IMR-90 (cell line): ENCODE measurements around the gene TRIM2. TPM values are rescaled to one million over a fixed set of nuclear protein-coding genes. Genes with fewer than 3 reads are reported as not detected.

Experiments
- ATAC-seq: fragments of 200-7000 bp; cut with Tn5 transposase; 2 replicates; pipeline ENCODE4 v1.9.1; 2020; ENCODE audit warnings: low read depth, mild to moderate bottlenecking, moderate library complexity
- BruUV-seq: library from RNA; stranded (reverse); fragments of 400-500 nt; replicated peaks from 2 replicates; lab custom pipeline; 2021; lab: Mats Ljungman, UMichigan
- CTCF ChIA-PET: fragments of 300-600 bp; formaldehyde crosslinking; extraction: SDS; loops from one replicate; lab custom pipeline; 2021; ENCODE audit warnings: antibody characterized with exemption; lab: Yijun Ruan, JAX
- POLR2A ChIA-PET: fragments of 300-600 bp; sonication (Branson Sonifier 250); formaldehyde crosslinking; loops from one replicate; lab custom pipeline; 2022; ENCODE audit warnings: antibody characterized with exemption; ENCODE audit not compliant: unreplicated experiment; lab: Charles Lee
- DNase-seq: peaks from one replicate; pipeline ENCODE4 v3.0.0; 2013
- H2AFZ ChIP-seq: replicated peaks from 2 replicates; pipeline ENCODE3; 2013; ENCODE audit warnings: low read length, mild to moderate bottlenecking; ENCODE audit not compliant: poor library complexity
- H2AK5ac ChIP-seq: 2 replicates; pipeline ENCODE4 v1.6.1; 2013; ENCODE audit warnings: low read depth, low read length, inconsistent platforms
- H2AK9ac ChIP-seq: replicated peaks from 2 replicates; pipeline ENCODE3; 2013; ENCODE audit warnings: mild to moderate bottlenecking, low read depth, low read length, moderate library complexity; ENCODE audit not compliant: poor library complexity
- H2BK120ac ChIP-seq: 2 replicates; pipeline ENCODE4 v1.6.1; 2013; ENCODE audit warnings: low read depth, low read length, inconsistent platforms
- H2BK15ac ChIP-seq: 3 replicates; pipeline ENCODE4 v1.6.1; 2013; ENCODE audit warnings: low read depth, low read length, inconsistent platforms
- H2BK20ac ChIP-seq: 2 replicates; pipeline ENCODE4 v1.6.1; 2013; ENCODE audit warnings: low read depth, mild to moderate bottlenecking, inconsistent platforms, low read length, moderate library complexity
- H2BK5ac ChIP-seq: 2 replicates; pipeline ENCODE4 v1.6.1; 2013; ENCODE audit warnings: mild to moderate bottlenecking, low read depth, low read length, inconsistent platforms; ENCODE audit not compliant: poor library complexity, severe bottlenecking
- H3K14ac ChIP-seq: replicated peaks from 2 replicates; pipeline ENCODE4 v1.6.1; 2013; ENCODE audit warnings: low read depth, low read length, inconsistent platforms
- H3K18ac ChIP-seq: 2 replicates; pipeline ENCODE4 v1.6.1; 2013; ENCODE audit warnings: low read depth, low read length, control low read depth
- H3K23ac ChIP-seq: 2 replicates; pipeline ENCODE4 v1.6.1; 2013; ENCODE audit warnings: low read depth, low read length, inconsistent platforms
- H3K27ac ChIP-seq: 2 replicates; pipeline ENCODE4 v1.5.1; 2013; ENCODE audit warnings: mild to moderate bottlenecking, control low read depth, low read length; ENCODE audit not compliant: insufficient read depth
- H3K27me3 ChIP-seq: 2 replicates; pipeline ENCODE4 v1.6.1; 2013; ENCODE audit warnings: low read length; ENCODE audit not compliant: control insufficient read depth, insufficient read depth
- H3K36me3 ChIP-seq: 2 replicates; pipeline ENCODE4 v1.6.1; 2013; ENCODE audit warnings: low read length, mixed read lengths; ENCODE audit not compliant: control insufficient read depth, insufficient read depth
- H3K4ac ChIP-seq: 2 replicates; pipeline ENCODE4 v1.6.1; 2013; ENCODE audit warnings: low read depth, low read length, inconsistent platforms
- H3K4me1 ChIP-seq: 2 replicates; pipeline ENCODE4 v1.6.1; 2013; ENCODE audit warnings: low read length, mixed read lengths; ENCODE audit not compliant: control insufficient read depth, insufficient read depth
- H3K4me2 ChIP-seq: 2 replicates; pipeline ENCODE4 v1.6.1; 2013; ENCODE audit warnings: low read depth, mild to moderate bottlenecking, control low read depth, low read length, moderate library complexity
- H3K4me3 ChIP-seq: 2 replicates; pipeline ENCODE4 v1.5.1; 2013; ENCODE audit warnings: low read depth, mild to moderate bottlenecking, control low read depth, low read length, moderate library complexity; ENCODE audit not compliant: insufficient read depth
- H3K56ac ChIP-seq: 2 replicates; pipeline ENCODE4 v1.6.1; 2013; ENCODE audit warnings: low read length, inconsistent platforms; ENCODE audit not compliant: insufficient read depth; ENCODE audit errors: extremely low read depth
- H3K79me1 ChIP-seq, 2 experiments: 2 replicates each; pipeline ENCODE4 v1.6.1; 2013; ENCODE audit warnings: low read length in 2 of 2, inconsistent platforms in 1 of 2, low read depth in 1 of 2
- H3K9ac ChIP-seq: 2 replicates; pipeline ENCODE4 v1.6.1; 2013; ENCODE audit warnings: low read depth, low read length, control low read depth
- H3K9me1 ChIP-seq: 2 replicates; pipeline ENCODE4 v1.6.1; 2013; ENCODE audit warnings: low read length, inconsistent platforms; ENCODE audit not compliant: insufficient read depth
- H3K9me3 ChIP-seq: 2 replicates; pipeline ENCODE4 v1.6.1; 2013; ENCODE audit warnings: low read length; ENCODE audit not compliant: control insufficient read depth, insufficient read depth
- H4K20me1 ChIP-seq: 2 replicates; pipeline ENCODE4 v1.6.1; 2013; ENCODE audit warnings: low read length, inconsistent platforms; ENCODE audit not compliant: insufficient read depth
- H4K5ac ChIP-seq: 2 replicates; pipeline ENCODE4 v1.6.1; 2013; ENCODE audit warnings: mild to moderate bottlenecking, low read depth, low read length, control low read depth
- H4K8ac ChIP-seq, 2 experiments: 2 replicates each; pipeline ENCODE4 v1.6.1; 2013; ENCODE audit warnings: low read depth in 2 of 2, low read length in 2 of 2, control low read depth in 1 of 2, inconsistent platforms in 1 of 2
- H4K91ac ChIP-seq: 2 replicates; pipeline ENCODE4 v1.6.1; 2013; ENCODE audit warnings: low read depth, low read length, inconsistent platforms; ENCODE audit not compliant: insufficient read depth
- CEBPB ChIP-seq: IDR thresholded peaks from 2 replicates; pipeline ENCODE4 v1.6.1; 2012; ENCODE audit warnings: low read depth, low read length, improper control_type of control experiment
- ELK1 ChIP-seq: fragments of 150-350 bp; IDR thresholded peaks from 2 replicates; pipeline ENCODE4 v1.6.1; 2016; ENCODE audit warnings: low read depth, mild to moderate bottlenecking, low read length, moderate library complexity, borderline replicate concordance
- NFE2L2 ChIP-seq: fragments of 150-350 bp; IDR thresholded peaks from 2 replicates; pipeline ENCODE4 v1.6.1; 2016; ENCODE audit warnings: low read depth, mild to moderate bottlenecking, low read length
- SMC3 ChIP-seq: fragments of 150-350 bp; IDR thresholded peaks from 2 replicates; pipeline ENCODE4 v1.6.1; 2016; ENCODE audit warnings: low read depth, mild to moderate bottlenecking, antibody characterized with exemption, low read length, moderate library complexity
- WGBS, 2 experiments: methylation state at CpG; one replicate each; pipeline versions ENCODE4 v1.1.5 to v1.1.7; 2013; ENCODE audit warnings: missing lambda C conversion rate in 2 of 2; ENCODE audit not compliant: insufficient read length in 1 of 2; ENCODE audit errors: extremely low coverage in 2 of 2; 5-methylcytosine and 5-hydroxymethylcytosine counted together
- dilution Hi-C: fragments of 300-500 bp; cut with HindIII; formaldehyde crosslinking; loops from one replicate; pipeline ENCODE4 v1.14.3; 2018; ENCODE audit warnings: low sequenced_read_pairs; ENCODE audit not compliant: unreplicated experiment
- in situ Hi-C: fragments of 300-500 bp; cut with MboI; formaldehyde crosslinking; loops from 3 replicates; pipeline ENCODE4 v1.14.3; 2019; ENCODE audit warnings: low sequenced_read_pairs, inconsistent platforms, mixed read lengths
- intact Hi-C: fragments of 100-400 bp; cut with micrococcal nuclease; formaldehyde crosslinking; loops from 2 replicates; pipeline ENCODE4 v1.10.0; 2022
- polyA plus RNA-seq, 3 experiments: library from polyadenylated mRNA; depleted of rRNA; stranded (reverse); fragments of >200 nt; gene quantifications; 2 replicates each; pipeline ENCODE4 v1.2.3, GENCODE V29; 2012; ENCODE audit warnings: low replicate concordance in 1 of 3
- total RNA-seq: library from RNA; depleted of rRNA; stranded (reverse); fragments of >200 nt; gene quantifications from 2 replicates; pipeline ENCODE4 v1.2.3, GENCODE V29; 2012

TRIM2 gene
- total and polyA plus RNA-seq, 2 of the 4 experiments (the other 2 are of a cell fraction): 16.0 to 64.2 TPM

DNA sequence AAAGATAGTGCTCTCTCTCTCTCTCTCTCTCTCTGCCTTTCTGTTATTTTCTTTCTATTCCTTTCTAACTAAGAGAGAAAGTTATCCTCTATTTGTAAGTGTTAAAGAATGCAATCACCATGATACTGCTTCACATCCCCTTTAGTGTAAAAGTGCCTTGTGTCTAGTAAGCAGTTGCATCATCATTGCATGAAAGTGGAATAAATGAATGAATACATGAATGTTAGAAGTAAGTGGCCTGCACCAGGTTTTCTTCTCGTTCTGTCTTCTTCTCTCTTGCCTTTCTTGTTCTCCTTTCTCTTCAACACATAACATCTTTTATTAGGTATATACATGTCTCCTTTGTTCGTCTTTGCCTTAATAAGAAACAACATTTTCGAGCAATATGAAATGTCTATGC lies 35.2 kb downstream of the TRIM2 start:
- no peak overlapping the region for H3K9ac ChIP-seq
- no peak overlapping the region for H4K8ac ChIP-seq
- no peak for DNase-seq
- ChIA-PET POLR2A (no interaction called here), CTCF (no interaction called here)
- no peaks in the 10 kb centered on the region for H3K27me3 ChIP-seq
- H3K4me2 ChIP-seq: no peak overlapping the region
- no peak overlapping the region for H3K14ac ChIP-seq
- no peak overlapping the region for H3K4ac ChIP-seq
- H4K20me1 ChIP-seq: peaks cover 10% of the 10 kb centered on the region; the same call in 1 of the 2 replicates
- H3K9me3 ChIP-seq: no peaks in the 10 kb centered on the region
- no peak overlapping the region for H2BK15ac ChIP-seq
- no peak overlapping the region for H3K18ac ChIP-seq
- intact Hi-C loops (no loop called here), dilution Hi-C loops (no loop called here), in situ Hi-C loops (no loop called here)
- H3K4me3 ChIP-seq: no peak overlapping the region
- peaks cover 23% of the 10 kb centered on the region for H3K9me1 ChIP-seq
- H3K27ac ChIP-seq: no peak overlapping the region
- no peak overlapping the region for H4K91ac ChIP-seq
- no peak overlapping the region for H2BK5ac ChIP-seq
- no CpG with 5 or more reads among the region's 3 CpGs for WGBS, 2 experiments
- no peak overlapping the region for H2BK20ac ChIP-seq
- no peak overlapping the region for H2AFZ ChIP-seq
- H4K5ac ChIP-seq: no peak overlapping the region
- BruUV-seq: no TSS peak
- H3K79me1 ChIP-seq: peaks cover 29 to 59% of the 10 kb centered on the region in 2 experiments
- no peak for ATAC-seq
- H3K23ac ChIP-seq: no peak overlapping the region
- no peak overlapping the region for H3K56ac ChIP-seq
- H3K4me1 ChIP-seq: peaks cover 11% of the 10 kb centered on the region
- H3K36me3 ChIP-seq: peaks cover 6% of the 10 kb centered on the region; the same call in 1 of the 2 replicates
- no peak overlapping the region for H2AK9ac ChIP-seq
- TF ChIP-seq CEBPB (peak; percentile 72), ELK1 (no peak), SMC3 (no peak), NFE2L2 (no peak)
- H2AK5ac ChIP-seq: no peak overlapping the region
- H2BK120ac ChIP-seq: no peak overlapping the region
